Rectal smooth muscle tissue (tissue), 1 donor: Measurements from ENCODE around the gene SCAF1.
"Not testable (repeated sequence)": the region's sequence is repeated elsewhere in the genome, so short reads cannot be mapped to it uniquely, and the experiment has no call there.

Experiments used
- H3K27ac ChIP-seq: one replicate; pipeline ENCODE4 v1.7.0; 2013; ENCODE audit warnings: low read depth, low read length, inconsistent platforms
- H3K27me3 ChIP-seq: one replicate; pipeline ENCODE4 v1.7.0; 2013; ENCODE audit warnings: low read length; ENCODE audit not compliant: control insufficient read depth, insufficient read depth
- H3K36me3 ChIP-seq: one replicate; pipeline ENCODE4 v1.7.0; 2013; ENCODE audit warnings: low read length; ENCODE audit not compliant: control insufficient read depth, insufficient read depth
- H3K4me1 ChIP-seq: one replicate; pipeline ENCODE4 v1.7.0; 2013; ENCODE audit warnings: low read length; ENCODE audit not compliant: control insufficient read depth, insufficient read depth
- H3K4me3 ChIP-seq: one replicate; pipeline ENCODE4 v1.7.0; 2013; ENCODE audit warnings: low read length
- H3K9ac ChIP-seq: one replicate; pipeline ENCODE4 v1.7.0; 2013; ENCODE audit warnings: low read length

SCAF1 gene

GRCh38 chr19:49629659-49630058, 12.3 kb upstream of the SCAF1 start:
- H3K4me1 ChIP-seq, result peaks cover 5% of the 10 kb centered on the region
- no peak overlapping the region for H3K4me3 ChIP-seq
- H3K9ac ChIP-seq, result no peak overlapping the region
- no peaks in the 10 kb centered on the region for H3K36me3 ChIP-seq
- H3K27ac ChIP-seq, result no peak overlapping the region
- no peaks in the 10 kb centered on the region for H3K27me3 ChIP-seq

- peaks cover 5% of the 10 kb centered on the region for H3K4me1 ChIP-seq
- peak overlapping the region; percentile 45 for H3K27ac ChIP-seq
- no peaks in the 10 kb centered on the region for H3K27me3 ChIP-seq
- no peaks in the 10 kb centered on the region for H3K36me3 ChIP-seq
- H3K4me3 ChIP-seq, result no peak overlapping the region
- H3K9ac ChIP-seq, result no peak overlapping the region
Measured at GRCh38 chr19:49631014-49631588, 10.9 kb upstream of the SCAF1 start.

- H3K9ac ChIP-seq, result no peak overlapping the region
- H3K27ac ChIP-seq, result no peak overlapping the region
- H3K4me1 ChIP-seq, result peaks cover 5% of the 10 kb centered on the region
- no peaks in the 10 kb centered on the region for H3K36me3 ChIP-seq
- H3K27me3 ChIP-seq, result no peaks in the 10 kb centered on the region
- H3K4me3 ChIP-seq, result no peak overlapping the region
Measured at GRCh38 chr19:49631610-49632192, 10.3 kb upstream of the SCAF1 start.

GRCh38 chr19:49632576-49632975, 9.4 kb upstream of the SCAF1 start:
- Histone ChIP-seq H3K4me1 (peaks cover 5% of the 10 kb centered on the region), H3K36me3 (no peaks in the 10 kb centered on the region), H3K27me3 (no peaks in the 10 kb centered on the region), H3K27ac (no peak overlapping the region), H3K4me3 (no peak overlapping the region), H3K9ac (no peak overlapping the region)

- not testable (repeated sequence) for H3K27me3 ChIP-seq, H3K4me1 ChIP-seq, H3K4me3 ChIP-seq, H3K9ac ChIP-seq, H3K27ac ChIP-seq, H3K36me3 ChIP-seq
Measured at GRCh38 chr19:49633273-49633672, 8.7 kb upstream of the SCAF1 start.

GRCh38 chr19:49635530-49636232, 6.3 kb upstream of the SCAF1 start:
- no peaks in the 10 kb centered on the region for H3K27me3 ChIP-seq
- H3K9ac ChIP-seq, result no peak overlapping the region
- H3K4me3 ChIP-seq, result no peak overlapping the region
- H3K27ac ChIP-seq, result no peak overlapping the region
- H3K4me1 ChIP-seq, result peaks cover 10% of the 10 kb centered on the region
- H3K36me3 ChIP-seq, result no peaks in the 10 kb centered on the region

GRCh38 chr19:49636233-49636932, 5.6 kb upstream of the SCAF1 start:
- Histone ChIP-seq H3K9ac (no peak overlapping the region), H3K27ac (no peak overlapping the region), H3K4me3 (no peak overlapping the region), H3K4me1 (peaks cover 5% of the 10 kb centered on the region), H3K27me3 (no peaks in the 10 kb centered on the region), H3K36me3 (no peaks in the 10 kb centered on the region)

GRCh38 chr19:49637821-49638738, 3.9 kb upstream of the SCAF1 start:
- Histone ChIP-seq H3K4me1 (peaks cover 10% of the 10 kb centered on the region), H3K27ac (peak overlapping the region; percentile 70)

GRCh38 chr19:49639401-49640112, 2.5 kb upstream of the SCAF1 start:
- no peaks in the 10 kb centered on the region for H3K36me3 ChIP-seq
- peaks cover 20% of the 10 kb centered on the region for H3K4me1 ChIP-seq
- H3K27ac ChIP-seq, result peak overlapping the region; percentile 100
- H3K4me3 ChIP-seq, result peak overlapping the region; percentile 89
- no peaks in the 10 kb centered on the region for H3K27me3 ChIP-seq
- H3K9ac ChIP-seq, result peak overlapping the region; percentile 91

More at GRCh38 chr19:49637821-49638738, 3.9 kb upstream of the SCAF1 start:
- Histone ChIP-seq H3K36me3 (no peaks in the 10 kb centered on the region), H3K9ac (peak overlapping the region; percentile 30), H3K4me3 (peak overlapping the region; percentile 68), H3K27me3 (no peaks in the 10 kb centered on the region)

GRCh38 chr19:49640113-49640898, 1.7 kb upstream of the SCAF1 start, which contains the start of gene RRAS:
TSS of gene RRAS (minus strand) at chr19:49640143. CDS start at chr19:49640098, 45 bp downstream.
- H3K9ac ChIP-seq, result peak within 1 kb of the TSS; percentile 96
- H3K27ac ChIP-seq, result peak within 1 kb of the TSS; percentile 100
- H3K36me3 ChIP-seq, result no peaks in the 10 kb centered on the region
- peak within 1 kb of the TSS; percentile 89 for H3K4me3 ChIP-seq
- H3K27me3 ChIP-seq, result no peaks in the 10 kb centered on the region
- H3K4me1 ChIP-seq, result peaks cover 20% of the 10 kb centered on the region
